VCaP (cell line): Measurements from ENCODE around the gene SFXN1.
A peak's percentile ranks its signal among the peaks of the same experiment; 100 is the strongest.
"Not testable (repeated sequence)": the region's sequence is repeated elsewhere in the genome, so short reads cannot be mapped to it uniquely, and the experiment has no call there.

Experiments
- H3K27ac ChIP-seq: fragments of 450-650 bp; 2 replicates; pipeline ENCODE4 v1.5.1; 2017
- CTCF ChIP-seq: fragments of 450-650 bp; conservative IDR thresholded peaks from 2 replicates; pipeline ENCODE4 v1.5.1; 2017; ENCODE audit warnings: mild to moderate bottlenecking, moderate library complexity

The SFXN1 gene

GRCh38 chr5:175444905-175445456 is 33.4 kb upstream of the SFXN1 start:
- H3K27ac ChIP-seq = no peak overlapping the region
- peak; percentile 4 for TF ChIP-seq CTCF

GRCh38 chr5:175446378-175446777 is 32.0 kb upstream of the SFXN1 start:
- not testable (repeated sequence) for H3K27ac ChIP-seq

GRCh38 chr5:175447571-175447970 is 30.8 kb upstream of the SFXN1 start:
- H3K27ac ChIP-seq = no peak overlapping the region
- TF ChIP-seq CTCF = no peak

- TF ChIP-seq CTCF = no peak
- no peak overlapping the region for H3K27ac ChIP-seq
Observed at GRCh38 chr5:175448276-175448675, 30.1 kb upstream of the SFXN1 start.

GRCh38 chr5:175452166-175452565 is 26.2 kb upstream of the SFXN1 start:
- TF ChIP-seq CTCF = no peak

GRCh38 chr5:175454338-175454737 is 24.0 kb upstream of the SFXN1 start:
- H3K27ac ChIP-seq = not testable (repeated sequence)

More at GRCh38 chr5:175452166-175452565, 26.2 kb upstream of the SFXN1 start:
- no peak overlapping the region for H3K27ac ChIP-seq

- H3K27ac ChIP-seq = no peak overlapping the region
- no peak for TF ChIP-seq CTCF
Observed at GRCh38 chr5:175456105-175456742, 22.1 kb upstream of the SFXN1 start.

- TF ChIP-seq CTCF = 0 out of 2 replicates have a peak, but pooled peaks have one; percentile 6
- H3K27ac ChIP-seq = no peak overlapping the region
Observed at GRCh38 chr5:175457466-175457865, 20.9 kb upstream of the SFXN1 start.
